ENCODE data around the gene CST1. TPM values are rescaled to one million over a fixed set of nuclear protein-coding genes. Genes with fewer than 3 reads are reported as not detected.

CST1 gene
- total RNA-seq, 1 donor from 2014 or later: not detected

Small RNA genes lying within 50 kb of the gene (small RNA-seq; reads per million reads assigned to genes)
- not detected for gene CST2P1

Other genes starting within 250 kb of the CST1 start
- not detected for gene CST9L, start 182.5 kb downstream of the CST1 start, total RNA-seq
- gene CST9, start 145.0 kb downstream of the CST1 start, total RNA-seq: not detected
- gene CST3, start 113.0 kb downstream of the CST1 start, total RNA-seq: 50.1 TPM
- not detected for gene CST4, start 61.9 kb downstream of the CST1 start, total RNA-seq
- not detected for gene CST2, start 75.8 kb upstream of the CST1 start, total RNA-seq
- gene CST5, start 128.8 kb upstream of the CST1 start, total RNA-seq: not detected
- gene GGTLC1, start 237.8 kb upstream of the CST1 start, total RNA-seq: not detected

Measured in skeletal muscle tissue (tissue), 2 donors.